ENCODE data around the gene FAM78A.
"Not testable (repeated sequence)": the region's sequence is repeated elsewhere in the genome, so short reads cannot be mapped to it uniquely, and the experiment has no call there.

FAM78A gene

GRCh38 chr9:131220485-131220884, 55.8 kb downstream of the FAM78A start:
- H3K4me3 ChIP-seq (ENCODE audit: low read depth, low read length) = no peak overlapping the region

GRCh38 chr9:131218370-131218769, 57.9 kb downstream of the FAM78A start:
- no peak for DNase-seq (ENCODE audit: low read depth)
- no peak overlapping the region for H3K4me3 ChIP-seq (ENCODE audit: low read depth, low read length)

More at GRCh38 chr9:131220485-131220884, 55.8 kb downstream of the FAM78A start:
- no peak for DNase-seq (ENCODE audit: low read depth)

- DNase-seq (ENCODE audit: low read depth) = no peak
- no peak overlapping the region for H3K4me3 ChIP-seq (ENCODE audit: low read depth, low read length)
Observed at GRCh38 chr9:131217331-131218031, 58.8 kb downstream of the FAM78A start.

GRCh38 chr9:131216806-131217205, 59.5 kb downstream of the FAM78A start:
- DNase-seq (ENCODE audit: low read depth) = no peak

GRCh38 chr9:131214876-131215275, 61.4 kb downstream of the FAM78A start:
- DNase-seq (ENCODE audit: low read depth) = no peak

More at GRCh38 chr9:131216806-131217205, 59.5 kb downstream of the FAM78A start:
- no peak overlapping the region for H3K4me3 ChIP-seq (ENCODE audit: low read depth, low read length)

GRCh38 chr9:131214286-131214856, 61.9 kb downstream of the FAM78A start:
- no peak for DNase-seq (ENCODE audit: low read depth)
- H3K4me3 ChIP-seq (ENCODE audit: low read depth, low read length) = no peak overlapping the region

More at GRCh38 chr9:131214876-131215275, 61.4 kb downstream of the FAM78A start:
- no peak overlapping the region for H3K4me3 ChIP-seq (ENCODE audit: low read depth, low read length)

- not testable (repeated sequence) for DNase-seq (ENCODE audit: low read depth); H3K4me3 ChIP-seq (ENCODE audit: low read depth, low read length)
Observed at GRCh38 chr9:131211920-131212319, 64.4 kb downstream of the FAM78A start.

Data from skeletal muscle cell (primary cell).